Activated CD4-positive, alpha-beta T cell treated with anti-CD3 and anti-CD28 coated beads, Interleukin-10, Interleukin-2, amounts not matched to agents 100 ng/mL and 50 ng/mL, durations not matched to agents 16 hours and 8 hours (primary cell): ENCODE data around the gene KIZ.

ENCODE experiments used
- DNase-seq: peaks from one replicate; pipeline ENCODE4 v3.0.0-alpha.2; 2020

KIZ gene, protein sequence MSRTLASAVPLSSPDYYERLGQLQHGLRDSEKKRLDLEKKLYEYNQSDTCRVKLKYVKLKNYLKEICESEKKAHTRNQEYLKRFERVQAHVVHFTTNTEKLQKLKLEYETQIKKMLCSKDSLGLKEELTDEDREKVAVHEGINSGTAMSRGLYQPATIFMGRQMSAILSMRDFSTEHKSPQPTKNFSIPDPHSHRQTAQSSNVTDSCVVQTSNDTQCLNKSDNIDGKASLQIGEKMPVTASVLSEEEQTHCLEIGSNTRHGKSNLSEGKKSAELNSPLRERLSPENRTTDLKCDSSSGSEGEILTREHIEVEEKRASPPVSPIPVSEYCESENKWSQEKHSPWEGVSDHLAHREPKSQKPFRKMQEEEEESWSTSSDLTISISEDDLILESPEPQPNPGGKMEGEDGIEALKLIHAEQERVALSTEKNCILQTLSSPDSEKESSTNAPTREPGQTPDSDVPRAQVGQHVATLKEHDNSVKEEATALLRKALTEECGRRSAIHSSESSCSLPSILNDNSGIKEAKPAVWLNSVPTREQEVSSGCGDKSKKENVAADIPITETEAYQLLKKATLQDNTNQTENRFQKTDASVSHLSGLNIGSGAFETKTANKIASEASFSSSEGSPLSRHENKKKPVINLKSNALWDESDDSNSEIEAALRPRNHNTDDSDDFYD

DNA sequence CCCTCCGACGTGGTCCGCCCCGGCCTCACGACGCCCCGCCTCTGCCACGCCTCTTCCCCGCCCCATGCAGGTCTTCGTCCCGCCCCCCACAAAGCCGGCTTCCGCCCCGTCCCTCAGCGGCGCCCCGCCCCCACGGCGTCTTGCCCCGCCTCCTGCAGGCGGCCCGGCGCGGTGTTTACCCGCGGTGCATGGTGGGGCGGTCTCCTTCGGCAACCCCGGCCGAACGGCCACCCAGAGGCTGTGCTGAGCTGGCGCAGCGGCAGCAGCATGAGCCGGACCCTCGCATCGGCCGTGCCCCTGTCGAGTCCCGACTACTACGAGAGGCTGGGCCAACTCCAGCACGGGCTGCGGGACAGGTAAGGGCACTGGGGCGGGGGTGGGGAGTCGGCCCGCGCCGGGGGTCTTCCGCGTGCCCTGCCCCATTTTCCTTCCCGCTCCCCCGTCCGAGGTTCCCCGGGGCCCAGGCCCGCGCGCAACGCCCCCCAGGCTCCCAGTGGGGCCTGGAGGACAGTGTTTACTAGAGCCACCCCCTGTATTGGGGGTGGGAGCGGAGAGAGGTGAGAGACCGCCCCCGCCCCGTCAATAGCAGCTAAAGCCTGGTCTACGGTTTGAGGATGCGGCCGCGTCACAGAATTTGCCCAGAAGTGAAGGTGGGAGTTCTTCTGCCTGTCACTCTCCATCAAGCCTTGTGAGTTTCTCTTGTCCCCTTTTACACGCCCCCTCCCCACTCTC is at the start of gene KIZ:
TSS of gene KIZ (plus strand) at position 234 of the 732 bp plus-strand sequence. CDS start at position 268, 34 bp downstream.
- peak; percentile 98 for DNase-seq

DNA sequence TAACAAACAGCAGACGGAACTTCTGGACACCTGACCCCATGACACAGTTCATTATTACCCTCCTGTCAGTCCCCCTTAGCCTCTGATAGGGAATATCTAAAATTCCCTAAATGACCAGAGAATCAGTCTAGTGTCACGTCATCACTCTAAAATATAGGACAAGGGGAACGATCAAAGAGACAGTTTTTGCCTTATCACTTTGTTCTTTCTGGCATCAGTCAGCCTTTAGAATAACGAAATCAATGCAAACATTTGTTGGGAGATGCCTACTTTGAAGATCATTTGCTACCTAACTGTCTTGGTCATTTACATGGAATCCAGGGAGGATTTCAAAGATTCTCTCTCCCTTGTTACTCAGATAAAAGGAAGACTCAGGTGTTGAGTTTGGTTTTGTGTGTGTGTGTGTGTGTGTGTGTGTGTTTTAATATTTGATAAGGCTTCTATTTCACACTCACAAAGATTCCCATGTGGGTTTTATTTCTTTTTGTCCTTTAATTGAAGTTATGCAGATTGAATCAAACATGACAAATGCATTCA is 48.0 kb upstream of the KIZ start:
- no peak for DNase-seq

DNA sequence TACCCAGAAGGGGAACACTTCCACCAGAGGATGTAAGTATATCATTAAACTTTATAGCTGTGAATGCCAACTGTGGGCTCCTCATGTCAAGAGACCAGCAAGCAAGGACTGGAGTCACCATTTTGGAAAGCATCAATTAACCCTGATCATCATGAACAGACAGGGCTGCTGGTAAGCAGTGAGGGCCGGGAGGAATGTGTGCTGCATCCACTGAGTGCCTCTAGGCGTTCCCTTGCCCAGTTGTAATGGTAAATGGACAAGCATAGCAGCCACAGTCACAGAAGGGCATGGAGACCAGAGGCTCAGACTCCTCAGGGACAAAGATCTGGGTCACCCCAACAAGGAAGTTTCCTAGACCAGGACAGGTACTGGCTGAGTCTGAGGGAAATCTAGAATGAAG is 43.3 kb upstream of the KIZ start:
- no peak for DNase-seq

DNA sequence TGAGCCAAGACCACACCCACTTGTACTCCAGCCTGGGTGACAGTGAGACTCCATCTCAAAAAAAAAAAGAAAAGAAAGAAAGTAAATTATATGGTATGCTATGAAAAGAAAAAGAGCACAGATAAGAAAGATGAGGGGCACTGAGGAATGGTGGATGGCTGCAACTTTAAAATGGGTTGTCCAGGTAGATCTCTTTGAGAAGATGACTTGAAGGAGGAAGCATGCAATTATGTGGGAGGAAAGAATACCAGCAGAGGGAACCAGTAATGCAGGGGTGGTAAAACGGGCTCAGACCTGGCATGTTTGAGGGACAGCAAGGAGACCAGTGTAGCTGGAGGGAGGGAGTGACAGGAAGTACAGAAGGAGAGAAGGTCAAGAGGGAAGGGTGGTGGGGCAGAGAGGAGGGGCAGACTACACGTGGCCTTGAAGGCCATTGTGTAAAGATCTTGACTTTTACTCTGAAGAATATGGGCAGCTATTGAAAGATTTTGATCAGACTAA is 42.0 kb upstream of the KIZ start:
- DNase-seq, result no peak

DNA sequence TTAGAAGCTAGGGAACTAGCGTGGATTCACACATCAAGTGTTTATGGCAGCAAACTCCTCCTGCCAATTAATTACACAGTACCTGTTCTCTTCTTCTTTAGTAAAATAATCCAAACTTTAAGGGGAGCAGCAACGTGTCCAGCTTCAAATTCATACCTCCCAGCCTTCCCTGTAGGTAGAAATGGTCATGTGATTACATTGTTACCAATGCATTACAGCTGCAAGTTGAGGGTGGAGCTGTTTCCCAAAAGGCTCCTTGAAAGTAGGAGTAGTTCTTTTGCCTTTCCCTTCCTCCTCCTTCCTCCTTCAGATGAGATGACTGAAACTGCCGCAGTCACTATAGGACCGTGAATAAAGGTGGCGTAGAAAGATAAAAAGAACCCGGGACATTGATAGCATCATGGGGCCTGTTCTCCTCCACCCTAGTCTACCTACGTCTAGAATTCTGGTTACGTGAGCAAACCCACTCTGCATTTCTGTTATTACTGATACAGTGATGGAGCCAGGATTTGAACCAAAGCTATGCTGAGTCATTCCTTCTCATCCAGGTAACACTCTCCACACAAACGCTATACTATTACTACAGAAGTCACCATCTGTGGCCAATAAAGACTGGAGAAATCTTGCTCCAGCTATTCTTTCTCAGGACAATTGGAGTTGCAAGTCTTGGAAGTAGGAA is 37.9 kb upstream of the KIZ start:
- no peak for DNase-seq

DNA sequence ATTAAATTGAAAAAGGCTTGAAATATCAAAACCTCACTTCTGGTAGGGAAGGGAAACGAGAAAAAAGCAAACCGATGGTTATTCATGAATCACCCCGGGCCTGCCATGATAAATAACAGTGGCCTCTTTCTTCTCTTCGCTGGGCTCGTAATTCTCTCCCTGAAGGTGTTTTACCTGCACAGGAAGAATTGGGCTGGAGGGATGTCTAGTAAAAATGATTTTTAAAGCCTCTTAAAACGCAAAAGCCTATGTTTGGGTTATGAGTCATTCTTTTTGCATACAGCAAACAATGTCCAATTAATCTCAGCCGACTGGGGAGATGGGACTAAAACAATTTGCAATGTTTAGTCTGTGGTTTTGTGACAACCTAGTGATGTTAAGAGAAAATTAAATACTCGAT is 36.5 kb upstream of the KIZ start:
- no peak for DNase-seq

DNA sequence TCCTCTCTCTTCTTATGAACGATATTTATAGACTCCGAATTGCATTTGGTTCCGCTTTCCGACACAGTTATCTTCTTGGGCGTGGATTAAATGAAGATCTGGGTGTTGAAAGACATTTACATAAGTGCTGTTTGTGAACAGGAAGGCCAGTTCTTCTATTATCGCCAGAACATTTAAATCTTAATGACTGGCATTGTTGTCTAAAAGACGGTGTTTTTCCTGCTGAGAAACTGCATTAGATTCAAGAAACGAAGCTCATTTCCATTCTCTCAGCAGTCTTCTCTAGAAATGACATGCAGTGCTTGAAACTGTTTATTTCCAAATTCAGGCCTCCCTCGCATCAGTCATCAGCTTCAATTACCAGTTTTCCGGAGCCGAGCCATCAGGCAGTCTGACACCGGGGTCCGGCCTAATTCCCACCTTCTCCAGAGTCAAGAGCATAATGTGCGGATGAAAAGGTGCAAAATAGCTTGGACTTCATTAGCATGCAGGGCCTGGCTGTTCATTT is 35.7 kb upstream of the KIZ start:
- no peak for DNase-seq

DNA sequence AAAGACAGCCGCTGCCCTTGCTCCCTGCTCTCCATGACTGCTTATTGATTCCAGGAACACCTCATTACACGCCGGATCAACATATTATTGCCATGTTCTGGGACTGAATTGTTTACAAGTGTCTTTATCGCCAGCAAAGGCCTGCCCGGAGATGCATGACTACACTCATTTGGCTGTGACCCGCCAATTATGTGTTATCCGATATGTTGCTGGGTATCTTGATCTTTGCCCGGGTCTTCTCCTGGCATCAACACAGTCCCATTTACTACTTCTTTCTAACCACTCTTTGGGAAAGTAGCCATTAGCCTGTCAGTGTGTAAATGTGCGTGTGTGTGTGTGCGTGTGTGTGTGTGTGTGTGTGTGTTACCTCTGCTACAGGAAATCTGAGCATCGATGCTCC is 35.2 kb upstream of the KIZ start:
- DNase-seq, result no peak

DNA sequence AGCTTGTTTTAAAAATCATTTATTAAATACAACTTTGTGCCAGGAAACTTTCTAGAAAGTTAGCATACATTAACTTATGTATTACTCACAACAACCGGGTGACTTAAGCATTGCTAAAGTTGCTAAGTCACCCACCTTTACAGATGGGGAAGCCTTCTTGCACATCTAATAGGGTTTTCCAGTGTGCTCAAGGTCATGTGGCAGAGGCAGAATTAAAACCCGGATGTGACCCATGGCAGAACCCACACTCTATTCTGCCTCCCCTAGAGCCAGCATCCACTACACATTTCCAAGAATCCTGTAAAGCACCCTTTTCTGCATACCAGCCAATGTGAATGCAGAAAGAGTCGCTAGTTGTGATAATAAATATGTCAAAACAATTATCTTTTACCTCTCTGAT is 33.1 kb upstream of the KIZ start:
- DNase-seq, result no peak

DNA sequence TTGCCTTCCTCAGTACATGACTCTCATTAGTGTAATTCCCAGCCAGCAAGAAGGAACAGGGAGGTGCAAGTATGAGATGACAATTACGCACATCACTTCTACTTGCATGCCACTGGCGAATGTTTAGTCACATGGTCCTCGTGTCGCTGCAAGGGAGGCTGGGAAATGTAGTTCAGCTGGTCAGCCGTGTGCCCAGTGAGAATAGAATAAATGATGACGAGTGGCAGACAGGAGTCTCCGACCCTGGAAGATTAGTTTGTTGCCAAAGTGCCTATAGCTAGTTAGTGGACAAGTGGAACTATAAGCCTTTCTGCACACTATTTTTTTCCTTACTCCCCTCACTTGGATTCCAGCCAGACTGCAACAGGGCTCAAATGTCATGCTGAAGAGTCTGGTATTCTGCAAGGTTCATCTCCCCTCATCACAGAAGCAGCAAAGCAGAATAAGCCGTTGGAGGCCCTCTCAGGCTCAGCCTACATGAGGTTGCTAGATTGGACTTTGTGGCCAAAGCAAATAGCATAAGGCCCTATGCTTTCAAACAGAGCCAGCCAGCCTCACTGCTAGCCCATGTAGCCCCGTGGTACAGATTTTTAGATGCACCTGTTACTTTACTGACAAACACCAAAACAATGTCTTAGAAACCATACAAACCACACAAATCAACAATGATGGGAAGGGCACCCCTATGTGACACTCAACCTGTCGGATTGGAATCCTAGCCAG is 29.4 kb upstream of the KIZ start:
- peak; percentile 27 for DNase-seq

DNA sequence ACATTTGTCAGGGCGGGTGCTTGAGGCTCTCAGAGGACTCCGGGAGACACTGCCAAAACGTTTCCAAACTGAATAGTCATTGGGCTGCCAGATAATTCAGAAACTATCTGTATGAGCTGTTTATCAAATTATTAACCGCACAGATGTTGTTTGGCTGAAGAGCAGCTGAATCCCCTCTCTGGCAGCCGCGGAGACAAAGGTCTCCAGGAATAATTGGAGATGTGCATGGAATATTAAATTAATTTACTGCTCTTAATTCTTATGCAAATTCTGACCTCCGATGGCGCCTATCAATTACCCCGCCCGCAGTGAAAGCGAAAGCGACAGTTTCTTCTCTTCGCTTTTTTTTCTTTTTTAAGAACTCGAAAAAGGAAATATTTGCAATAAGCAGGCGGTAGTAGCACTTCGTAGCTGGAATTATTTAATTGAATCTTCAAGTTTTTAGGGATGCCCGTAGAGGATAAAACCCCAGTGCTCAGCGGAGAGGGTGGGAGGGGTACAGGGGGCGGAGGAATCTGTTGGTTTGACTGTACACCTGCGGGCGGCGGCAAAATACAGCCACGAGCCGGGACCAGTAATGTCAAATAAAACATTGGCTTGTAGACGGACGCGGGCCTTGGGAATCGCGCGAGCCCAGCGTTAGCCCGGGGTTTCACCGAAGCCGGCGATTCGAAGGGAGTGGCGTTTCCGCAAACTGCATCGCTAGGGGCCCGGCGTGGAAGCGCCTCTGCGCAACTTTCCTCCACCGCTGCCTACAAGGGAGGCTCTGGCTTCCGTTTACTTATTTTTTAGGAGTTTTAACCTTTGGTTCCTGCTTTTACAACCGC is 25.9 kb upstream of the KIZ start:
- peak; percentile 56 for DNase-seq

DNA sequence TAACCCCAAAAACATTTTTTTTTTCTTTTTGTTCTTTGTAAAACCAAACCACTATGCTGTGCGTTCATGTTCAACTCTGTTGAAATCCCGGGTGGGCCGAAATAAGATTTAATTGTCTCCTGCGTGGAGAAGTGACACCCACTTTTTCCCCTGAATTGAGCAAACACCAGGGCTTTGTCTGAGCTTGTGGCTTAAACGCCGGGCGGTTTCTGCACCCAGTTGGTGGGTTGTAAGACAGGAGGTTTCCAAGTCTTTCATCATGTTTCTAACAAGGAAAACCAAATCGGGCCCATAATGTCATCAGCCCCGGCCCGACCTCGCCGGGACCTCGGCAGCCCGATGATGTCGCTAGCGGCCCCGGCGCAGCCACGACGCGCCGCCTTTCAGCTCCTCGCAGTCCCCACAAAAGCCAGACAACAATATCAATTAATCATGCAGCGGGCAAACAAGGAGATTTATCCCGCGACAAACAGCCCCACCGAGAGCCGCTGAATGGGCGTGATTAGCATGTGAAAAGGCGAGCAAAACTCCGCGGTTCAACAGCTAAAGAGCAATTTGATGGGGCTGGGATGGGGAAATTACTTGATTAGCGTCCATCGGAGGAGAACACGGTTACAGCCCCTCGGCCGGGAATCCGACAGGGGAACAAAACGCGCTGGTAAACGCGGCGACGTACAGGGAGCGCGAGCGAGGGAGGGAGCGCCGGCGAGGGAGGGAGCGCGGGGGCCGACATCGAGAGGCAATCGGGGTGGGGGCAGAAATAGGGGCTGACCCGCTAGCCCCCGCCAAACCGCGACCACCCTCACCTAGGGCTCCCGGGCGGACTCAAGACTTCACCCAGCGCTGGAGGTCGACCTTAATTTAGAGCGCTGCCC is 25.1 kb upstream of the KIZ start:
- DNase-seq, result peak; percentile 39

DNA sequence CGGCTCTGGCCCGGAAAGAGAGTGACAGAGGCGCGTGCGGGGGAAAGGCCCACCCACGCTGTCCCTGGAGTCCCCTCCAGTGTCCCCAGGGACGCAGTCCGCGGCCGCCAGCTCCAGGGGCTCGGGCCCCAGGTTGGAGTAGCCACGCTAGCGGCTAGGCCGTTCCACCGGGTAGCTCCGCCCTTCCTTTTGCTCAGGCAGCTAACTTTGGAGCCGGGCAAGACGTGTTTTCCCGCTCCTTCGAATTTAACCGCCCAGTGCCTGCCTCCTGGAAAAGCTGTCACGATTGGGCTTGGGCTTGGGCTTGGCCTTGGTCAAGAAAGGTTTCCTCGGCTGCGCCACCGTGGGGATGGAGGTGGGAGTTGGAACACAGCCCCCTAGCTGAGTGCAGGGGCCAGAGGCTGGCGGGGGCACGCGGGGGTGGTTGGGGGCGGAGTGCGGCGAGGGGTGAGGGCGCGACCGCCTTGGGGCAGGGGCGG is 24.4 kb upstream of the KIZ start:
- no peak for DNase-seq

DNA sequence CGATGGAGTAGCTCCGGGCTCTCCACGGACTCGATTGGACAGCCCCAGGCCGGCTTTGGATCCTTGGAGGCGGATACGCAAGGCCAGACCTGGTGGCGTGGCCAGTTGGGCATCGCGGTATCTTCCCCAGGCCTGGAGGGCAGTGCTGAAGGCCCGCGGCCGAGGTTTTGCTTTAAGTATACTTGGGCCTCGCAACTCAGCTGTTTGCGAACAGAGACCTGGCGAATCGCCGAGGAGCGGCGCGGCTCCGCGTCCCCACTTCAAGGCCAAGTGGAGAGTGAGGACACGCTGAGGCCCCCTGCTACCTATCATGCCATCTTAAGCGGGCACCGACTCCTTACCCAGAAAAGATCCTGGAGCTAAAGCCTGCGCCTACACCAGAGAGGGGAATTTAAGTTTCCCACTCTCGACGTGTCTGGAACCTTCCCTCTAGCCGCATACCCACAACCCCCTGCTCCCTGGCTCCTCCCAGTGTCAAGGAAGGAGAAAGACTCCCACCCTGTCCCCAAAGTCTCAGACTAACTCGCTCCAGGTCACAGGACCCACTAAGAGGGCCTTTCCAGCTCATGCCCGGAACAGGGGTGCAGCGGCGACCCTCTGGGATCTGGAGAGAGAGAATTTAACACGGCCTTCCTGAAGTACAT is 23.8 kb upstream of the KIZ start:
- peak; percentile 9 for DNase-seq

DNA sequence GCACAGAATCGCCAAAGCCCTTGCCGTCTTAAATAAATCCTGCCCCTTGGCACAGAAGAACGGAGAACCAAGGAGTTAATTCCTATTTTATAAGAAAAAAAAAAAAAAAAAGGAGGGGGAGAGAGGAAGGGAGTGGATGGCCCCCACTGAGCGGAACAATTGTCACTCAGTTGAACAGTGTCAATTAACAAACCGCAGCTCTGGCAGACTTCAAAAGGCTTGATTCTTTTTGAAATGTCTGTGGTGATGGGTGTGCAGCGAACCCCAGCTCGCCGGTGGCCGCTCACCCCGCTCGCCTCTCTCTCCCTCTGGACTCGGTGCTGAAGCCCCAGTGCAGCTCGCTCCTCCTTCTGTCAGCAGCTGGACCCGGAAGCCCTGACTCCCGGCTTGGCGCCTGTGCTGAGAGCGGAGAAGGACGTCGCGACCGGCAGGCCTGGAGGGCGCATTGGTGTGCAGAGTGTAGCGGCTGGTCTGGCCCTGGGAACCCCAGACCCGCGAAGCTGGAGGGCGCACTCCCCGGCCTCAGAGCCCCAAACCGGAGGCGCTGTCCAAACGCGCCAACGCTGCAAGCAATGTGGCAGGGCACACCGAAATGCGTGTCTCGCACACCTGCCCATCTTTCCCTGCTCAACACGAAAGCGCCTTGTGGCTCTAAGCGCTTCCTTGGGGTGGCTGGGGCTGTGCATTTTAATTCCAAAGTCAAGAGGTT is 23.1 kb upstream of the KIZ start:
- peak; percentile 43 for DNase-seq

DNA sequence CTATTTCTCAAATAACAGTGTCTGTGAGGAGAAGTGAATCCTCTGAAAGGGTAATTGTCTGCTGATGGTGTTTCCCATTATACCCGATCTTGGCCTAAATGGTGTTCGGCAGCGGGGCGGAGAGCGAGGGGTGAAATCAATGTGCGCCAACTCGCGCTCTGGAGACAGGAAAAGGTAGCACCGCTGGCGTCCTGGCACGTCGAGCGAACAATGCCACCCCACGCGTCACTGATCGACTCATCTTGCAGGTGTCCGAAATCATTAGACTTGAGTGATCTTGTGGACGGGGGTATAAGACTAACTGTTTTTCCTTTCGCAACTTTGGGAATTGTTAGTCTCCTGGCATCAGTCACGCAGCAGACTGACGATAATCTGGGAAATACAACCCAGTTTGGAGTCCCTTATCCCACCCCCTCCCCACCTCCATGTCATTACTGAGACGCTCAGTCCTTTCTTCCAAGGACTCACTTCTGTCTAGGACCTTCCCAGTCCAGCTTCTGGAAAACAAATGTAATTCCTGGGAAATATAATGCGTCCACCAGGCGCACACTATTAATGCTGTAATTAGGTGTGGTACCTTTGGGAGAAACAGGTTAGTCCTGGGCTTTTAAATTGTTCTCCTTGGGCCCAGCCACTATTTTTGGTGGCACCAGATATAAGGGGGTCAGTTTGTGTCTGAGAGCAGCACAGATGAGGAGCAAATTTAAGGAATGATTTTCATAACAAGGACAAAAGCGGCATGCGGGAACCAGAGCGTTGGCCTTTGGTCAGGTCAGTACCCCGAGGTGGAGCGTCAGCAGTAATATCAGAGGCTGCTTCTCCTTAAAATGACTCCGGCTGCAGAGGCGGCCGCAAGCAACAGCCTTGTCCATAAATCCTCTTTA is 22.1 kb upstream of the KIZ start:
- DNase-seq, result no peak

DNA sequence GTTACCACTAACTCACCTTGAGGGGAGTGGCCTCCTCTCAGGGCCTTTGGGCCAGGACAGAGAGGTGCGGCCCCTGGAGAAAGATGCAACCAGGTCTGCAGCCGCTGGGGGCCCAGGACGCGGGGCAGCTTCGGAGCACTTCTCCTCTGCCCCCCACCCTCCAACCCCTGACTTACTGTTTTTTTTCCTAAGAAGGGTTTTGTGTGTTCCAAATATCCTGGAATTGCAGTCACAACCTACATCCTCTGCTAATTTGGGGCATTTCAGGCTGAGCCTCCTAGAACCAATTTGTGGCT is 21.5 kb upstream of the KIZ start:
- no peak for DNase-seq

DNA sequence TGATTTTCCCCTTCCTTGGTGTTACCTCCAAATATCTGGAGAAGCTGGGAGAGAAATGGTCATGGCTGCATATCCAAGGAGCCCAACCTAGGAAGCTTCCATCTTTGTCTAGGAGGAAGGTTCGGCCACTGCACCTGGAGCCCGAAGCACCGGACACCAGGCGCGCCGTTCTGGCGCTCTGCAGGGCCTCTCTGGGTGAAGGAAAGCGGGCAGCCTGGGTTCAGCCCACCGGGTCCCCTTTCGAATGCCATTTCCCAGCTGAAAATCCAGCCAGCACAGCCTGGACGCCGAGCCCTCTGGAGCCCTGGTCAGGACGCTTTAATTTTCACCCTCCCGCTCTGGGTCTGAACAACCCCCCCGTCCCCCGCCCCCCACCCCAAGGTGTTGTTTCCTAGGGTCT is 21.0 kb upstream of the KIZ start:
- no peak for DNase-seq
